ENCODE results near the gene CCDC73.

DNA sequence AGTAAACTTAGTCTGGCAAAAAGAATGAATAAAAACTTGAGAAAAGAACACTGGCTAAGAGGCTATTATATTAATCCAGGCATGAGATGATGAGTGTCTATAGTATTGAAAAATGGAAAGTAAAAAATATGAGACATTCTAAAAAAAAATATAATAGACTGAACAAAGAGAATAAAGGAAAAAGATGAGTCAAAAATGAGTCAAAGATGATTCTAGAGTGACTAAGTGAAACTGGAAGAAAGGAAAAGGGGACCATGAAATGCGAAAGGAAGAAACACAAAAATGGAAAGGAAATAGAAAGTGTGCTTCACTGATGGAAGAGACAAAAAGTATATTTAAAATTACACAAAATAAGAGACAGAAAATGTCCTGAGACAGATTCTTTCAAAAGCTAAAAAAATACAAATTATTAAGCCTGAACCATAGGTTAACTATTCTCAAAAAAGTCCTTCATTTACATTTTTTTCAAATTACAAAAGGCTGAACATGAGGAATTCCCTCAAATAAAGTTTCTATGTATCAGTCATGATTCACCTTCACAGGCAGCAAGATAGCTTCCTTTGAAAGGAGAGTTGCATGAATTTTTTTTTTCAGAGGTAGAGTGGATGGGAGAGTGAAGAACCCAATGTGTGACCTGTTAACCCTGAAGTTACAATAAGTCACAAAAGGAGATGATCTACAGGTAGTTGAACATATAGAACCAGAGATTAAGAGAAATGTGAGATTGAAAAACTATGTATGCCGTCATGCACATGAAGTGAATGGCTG lies 135.6 kb downstream of the CCDC73 start:
- TF ChIP-seq POLR2A (IDR thresholded peaks at IDR 0.05), result no peak
- TF ChIP-seq, protein P1, sequence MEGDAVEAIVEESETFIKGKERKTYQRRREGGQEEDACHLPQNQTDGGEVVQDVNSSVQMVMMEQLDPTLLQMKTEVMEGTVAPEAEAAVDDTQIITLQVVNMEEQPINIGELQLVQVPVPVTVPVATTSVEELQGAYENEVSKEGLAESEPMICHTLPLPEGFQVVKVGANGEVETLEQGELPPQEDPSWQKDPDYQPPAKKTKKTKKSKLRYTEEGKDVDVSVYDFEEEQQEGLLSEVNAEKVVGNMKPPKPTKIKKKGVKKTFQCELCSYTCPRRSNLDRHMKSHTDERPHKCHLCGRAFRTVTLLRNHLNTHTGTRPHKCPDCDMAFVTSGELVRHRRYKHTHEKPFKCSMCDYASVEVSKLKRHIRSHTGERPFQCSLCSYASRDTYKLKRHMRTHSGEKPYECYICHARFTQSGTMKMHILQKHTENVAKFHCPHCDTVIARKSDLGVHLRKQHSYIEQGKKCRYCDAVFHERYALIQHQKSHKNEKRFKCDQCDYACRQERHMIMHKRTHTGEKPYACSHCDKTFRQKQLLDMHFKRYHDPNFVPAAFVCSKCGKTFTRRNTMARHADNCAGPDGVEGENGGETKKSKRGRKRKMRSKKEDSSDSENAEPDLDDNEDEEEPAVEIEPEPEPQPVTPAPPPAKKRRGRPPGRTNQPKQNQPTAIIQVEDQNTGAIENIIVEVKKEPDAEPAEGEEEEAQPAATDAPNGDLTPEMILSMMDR (IDR thresholded peaks at IDR 0.05), result no peak

Data from uterus (tissue), 2 donors.